ENCODE results near the gene ZNF547.
A peak's percentile ranks its signal among the peaks of the same experiment; 100 is the strongest.

The ZNF547 gene

GRCh38 chr19:57362997-57363687, at the start of gene ZNF547, which contains the start of gene TRAPPC2B:
Gene ZNF547, plus strand, starts transcription at chr19:57363551. Its CDS starts 5,005 bp downstream, at chr19:57368556.
Gene TRAPPC2B, plus strand, starts transcription at chr19:57363551. Its CDS starts 1,283 bp downstream, at chr19:57364834.
- peak; percentile 49; the same call in 1 of the 2 replicates for TF ChIP-seq MYC (IDR thresholded peaks at IDR 0.05; ENCODE audit: low read depth, low read length)
- peak; percentile 73 for TF ChIP-seq MAX (IDR thresholded peaks at IDR 0.05; ENCODE audit: low read depth, low read length)
- TF ChIP-seq CTCF (IDR thresholded peaks at IDR 0.05; ENCODE audit: low read depth, low read length): no peak
- TF ChIP-seq POLR2A (IDR thresholded peaks at IDR 0.05; ENCODE audit: extremely low read depth, insufficient read length): peak; percentile 45
- peak; percentile 98 for DNase-seq (ENCODE audit: low read depth)

GRCh38 chr19:57314146-57314545, 49.2 kb upstream of the ZNF547 start:
- TF ChIP-seq MAX (IDR thresholded peaks at IDR 0.05; ENCODE audit: low read depth, low read length) (no peak), POLR2A (IDR thresholded peaks at IDR 0.05; ENCODE audit: extremely low read depth, insufficient read length) (no peak), CTCF (IDR thresholded peaks at IDR 0.05; ENCODE audit: low read depth, low read length) (no peak), MYC (IDR thresholded peaks at IDR 0.05; ENCODE audit: low read depth, low read length) (no peak)
- no peak for DNase-seq (ENCODE audit: low read depth)
- no peak overlapping the region for H3K4me3 ChIP-seq (ENCODE audit: low read depth, low read length)

More at GRCh38 chr19:57362997-57363687, at the start of gene ZNF547, which contains the start of gene TRAPPC2B:
- peak within 1 kb of the TSS; percentile 82 for H3K4me3 ChIP-seq (ENCODE audit: low read depth, low read length)

- no peak for DNase-seq (ENCODE audit: low read depth)
- TF ChIP-seq MYC (IDR thresholded peaks at IDR 0.05; ENCODE audit: low read depth, low read length) (no peak), CTCF (IDR thresholded peaks at IDR 0.05; ENCODE audit: low read depth, low read length) (no peak), POLR2A (IDR thresholded peaks at IDR 0.05; ENCODE audit: extremely low read depth, insufficient read length) (no peak), MAX (IDR thresholded peaks at IDR 0.05; ENCODE audit: low read depth, low read length) (no peak)
- H3K4me3 ChIP-seq (ENCODE audit: low read depth, low read length): no peak overlapping the region
Observed at GRCh38 chr19:57317503-57317902, 45.8 kb upstream of the ZNF547 start.

GRCh38 chr19:57319869-57320179, 43.5 kb upstream of the ZNF547 start:
- DNase-seq (ENCODE audit: low read depth): no peak
- peak overlapping the region; percentile 68 for H3K4me3 ChIP-seq (ENCODE audit: low read depth, low read length)
- TF ChIP-seq MYC (IDR thresholded peaks at IDR 0.05; ENCODE audit: low read depth, low read length): no peak
- TF ChIP-seq MAX (IDR thresholded peaks at IDR 0.05; ENCODE audit: low read depth, low read length): no peak
- no peak for TF ChIP-seq POLR2A (IDR thresholded peaks at IDR 0.05; ENCODE audit: extremely low read depth, insufficient read length)
- TF ChIP-seq CTCF (IDR thresholded peaks at IDR 0.05; ENCODE audit: low read depth, low read length): no peak

GRCh38 chr19:57320180-57321084, 42.9 kb upstream of the ZNF547 start, which contains the start of gene ZNF543:
Gene ZNF543, plus strand, starts transcription at chr19:57320472. Its CDS starts 382 bp downstream, at chr19:57320854.
- peak; percentile 94 for DNase-seq (ENCODE audit: low read depth)
- TF ChIP-seq CTCF (IDR thresholded peaks at IDR 0.05; ENCODE audit: low read depth, low read length) (no peak), MAX (IDR thresholded peaks at IDR 0.05; ENCODE audit: low read depth, low read length) (peak; percentile 52), MYC (IDR thresholded peaks at IDR 0.05; ENCODE audit: low read depth, low read length) (peak; percentile 36; the same call in 1 of the 2 replicates), POLR2A (IDR thresholded peaks at IDR 0.05; ENCODE audit: extremely low read depth, insufficient read length) (peak; percentile 67)
- peak within 1 kb of the TSS; percentile 83 for H3K4me3 ChIP-seq (ENCODE audit: low read depth, low read length)
